GM12878 (cell line): Measurements from ENCODE around the gene TRIM8.

Experiments used
- BRCA1 ChIP-seq: IDR thresholded peaks from 2 replicates; pipeline ENCODE4 v1.6.1; 2011; ENCODE audit warnings: low read depth, low read length, improper control_type of control experiment
- CHD1 ChIP-seq: IDR thresholded peaks from 2 replicates; pipeline ENCODE4 v1.6.1; 2012; ENCODE audit warnings: low read depth, low read length, improper control_type of control experiment
- CTCF ChIP-seq, 3 experiments: IDR thresholded peaks in 2 of 3; conservative IDR thresholded peaks in 1 of 3; 2 replicates each; pipeline ENCODE4 v1.5.1; 2011; ENCODE audit warnings: low read depth in 3 of 3, low read length in 3 of 3, mild to moderate bottlenecking in 3 of 3, control low read depth in 2 of 3, moderate library complexity in 2 of 3, inconsistent platforms in 1 of 3, mixed read lengths in 1 of 3; ENCODE audit not compliant: control insufficient read depth in 2 of 3, insufficient read depth in 1 of 3; ENCODE audit errors: extremely low read depth in 1 of 3
- NFIC ChIP-seq: IDR thresholded peaks from 2 replicates; pipeline ENCODE4 v1.6.1; 2012; ENCODE audit warnings: low read depth, mild to moderate bottlenecking, inconsistent platforms, low read length, moderate library complexity
- NFYB ChIP-seq: IDR thresholded peaks from 2 replicates; pipeline ENCODE4 v1.6.1; 2011; ENCODE audit warnings: low read depth, mild to moderate bottlenecking, low read length, improper control_type of control experiment, moderate library complexity; ENCODE audit not compliant: insufficient read depth
- POLR2AphosphoS5 ChIP-seq: IDR thresholded peaks from 2 replicates; pipeline ENCODE4 v1.6.1; 2011; ENCODE audit warnings: mild to moderate bottlenecking, low read length, inconsistent platforms
- ZNF384 ChIP-seq: IDR thresholded peaks from 2 replicates; pipeline ENCODE4 v1.6.1; 2012; ENCODE audit warnings: low read depth, mild to moderate bottlenecking, low read length, improper control_type of control experiment, borderline replicate concordance

- TF ChIP-seq NFIC (no peak), CHD1 (no peak), BRCA1 (no peak), POLR2AphosphoS5 (no peak), NFYB (no peak), CTCF (IDR thresholded peaks at IDR 0.05 in 2 of 3, conservative IDR thresholded peaks at IDR 0.05 in 1 of 3; ENCODE audit: control insufficient read depth in 2 of 3, extremely low read depth in 1 of 3, insufficient read depth in 1 of 3, low read depth in 3 of 3, low read length in 3 of 3) (peak; percentile 16 to 53 (median 43); a peak in 4 of 6 replicates), ZNF384 (no peak)
Measured at GRCh38 chr10:102608487-102608886, 35.8 kb upstream of the TRIM8 start.
